ENCODE measurements around the gene ZSWIM4.

- TF ChIP-seq, protein P1, sequence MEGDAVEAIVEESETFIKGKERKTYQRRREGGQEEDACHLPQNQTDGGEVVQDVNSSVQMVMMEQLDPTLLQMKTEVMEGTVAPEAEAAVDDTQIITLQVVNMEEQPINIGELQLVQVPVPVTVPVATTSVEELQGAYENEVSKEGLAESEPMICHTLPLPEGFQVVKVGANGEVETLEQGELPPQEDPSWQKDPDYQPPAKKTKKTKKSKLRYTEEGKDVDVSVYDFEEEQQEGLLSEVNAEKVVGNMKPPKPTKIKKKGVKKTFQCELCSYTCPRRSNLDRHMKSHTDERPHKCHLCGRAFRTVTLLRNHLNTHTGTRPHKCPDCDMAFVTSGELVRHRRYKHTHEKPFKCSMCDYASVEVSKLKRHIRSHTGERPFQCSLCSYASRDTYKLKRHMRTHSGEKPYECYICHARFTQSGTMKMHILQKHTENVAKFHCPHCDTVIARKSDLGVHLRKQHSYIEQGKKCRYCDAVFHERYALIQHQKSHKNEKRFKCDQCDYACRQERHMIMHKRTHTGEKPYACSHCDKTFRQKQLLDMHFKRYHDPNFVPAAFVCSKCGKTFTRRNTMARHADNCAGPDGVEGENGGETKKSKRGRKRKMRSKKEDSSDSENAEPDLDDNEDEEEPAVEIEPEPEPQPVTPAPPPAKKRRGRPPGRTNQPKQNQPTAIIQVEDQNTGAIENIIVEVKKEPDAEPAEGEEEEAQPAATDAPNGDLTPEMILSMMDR (IDR thresholded peaks at IDR 0.05) = no peak
- TF ChIP-seq POLR2A (IDR thresholded peaks at IDR 0.05) (peak; percentile 12 to 37), POLR2AphosphoS5 (IDR thresholded peaks at IDR 0.05) (peak; percentile 10 to 80 (median 66)), EP300 (IDR thresholded peaks at IDR 0.05) (no peak)
These were observed at the start of gene ZSWIM4 for GRCh38 chr19:13794757-13795589.
